ENCODE measurements around the gene RGS7.

RGS7 gene

GRCh38 chr1:240970253-240970652 lies 386.8 kb downstream of the RGS7 start:
- H3K4me3 ChIP-seq (ENCODE audit: low read depth, low read length), result no peak overlapping the region
- in situ Hi-C loops (cut with HindIII; ENCODE audit: low sequenced_read_pairs), result no loop called here
- TF ChIP-seq, protein P1, sequence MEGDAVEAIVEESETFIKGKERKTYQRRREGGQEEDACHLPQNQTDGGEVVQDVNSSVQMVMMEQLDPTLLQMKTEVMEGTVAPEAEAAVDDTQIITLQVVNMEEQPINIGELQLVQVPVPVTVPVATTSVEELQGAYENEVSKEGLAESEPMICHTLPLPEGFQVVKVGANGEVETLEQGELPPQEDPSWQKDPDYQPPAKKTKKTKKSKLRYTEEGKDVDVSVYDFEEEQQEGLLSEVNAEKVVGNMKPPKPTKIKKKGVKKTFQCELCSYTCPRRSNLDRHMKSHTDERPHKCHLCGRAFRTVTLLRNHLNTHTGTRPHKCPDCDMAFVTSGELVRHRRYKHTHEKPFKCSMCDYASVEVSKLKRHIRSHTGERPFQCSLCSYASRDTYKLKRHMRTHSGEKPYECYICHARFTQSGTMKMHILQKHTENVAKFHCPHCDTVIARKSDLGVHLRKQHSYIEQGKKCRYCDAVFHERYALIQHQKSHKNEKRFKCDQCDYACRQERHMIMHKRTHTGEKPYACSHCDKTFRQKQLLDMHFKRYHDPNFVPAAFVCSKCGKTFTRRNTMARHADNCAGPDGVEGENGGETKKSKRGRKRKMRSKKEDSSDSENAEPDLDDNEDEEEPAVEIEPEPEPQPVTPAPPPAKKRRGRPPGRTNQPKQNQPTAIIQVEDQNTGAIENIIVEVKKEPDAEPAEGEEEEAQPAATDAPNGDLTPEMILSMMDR (IDR thresholded peaks at IDR 0.05; ENCODE audit: low read depth, low read length, missing control alignments), result no peak
- DNase-seq (ENCODE audit: low read depth), result no peak

DNA sequence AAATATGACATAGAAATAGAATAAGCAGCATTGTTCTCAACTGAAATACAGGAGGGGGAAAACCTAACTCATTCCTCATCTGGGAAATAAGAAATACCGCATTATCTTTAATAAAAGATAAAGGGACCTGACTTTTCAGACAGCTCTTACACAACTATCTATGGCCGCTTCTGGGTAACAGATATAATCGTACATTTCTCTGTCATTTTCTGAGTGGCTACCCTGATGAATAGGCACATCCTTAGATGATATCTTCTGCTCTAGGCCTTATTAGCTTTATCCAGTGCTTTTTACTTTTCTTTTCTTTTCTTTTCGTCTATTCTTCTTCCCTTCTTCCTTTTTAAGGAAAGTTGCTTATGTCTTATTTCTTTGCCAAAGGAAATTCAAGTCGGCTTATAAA lies 388.1 kb downstream of the RGS7 start:
- in situ Hi-C loops (cut with HindIII; ENCODE audit: low sequenced_read_pairs), result no loop called here
- TF ChIP-seq, protein P1 (IDR thresholded peaks at IDR 0.05; ENCODE audit: low read depth, low read length, missing control alignments), result no peak
- DNase-seq (ENCODE audit: low read depth), result no peak
- H3K4me3 ChIP-seq (ENCODE audit: low read depth, low read length), result no peak overlapping the region

- DNase-seq (ENCODE audit: low read depth), result no peak
- TF ChIP-seq, protein P1 (IDR thresholded peaks at IDR 0.05; ENCODE audit: low read depth, low read length, missing control alignments), result peak; percentile 38
- no peak overlapping the region for H3K4me3 ChIP-seq (ENCODE audit: low read depth, low read length)
- in situ Hi-C loops (cut with HindIII; ENCODE audit: low sequenced_read_pairs), result no loop called here
Observed at GRCh38 chr1:240967070-240967724, 389.8 kb downstream of the RGS7 start.

DNA sequence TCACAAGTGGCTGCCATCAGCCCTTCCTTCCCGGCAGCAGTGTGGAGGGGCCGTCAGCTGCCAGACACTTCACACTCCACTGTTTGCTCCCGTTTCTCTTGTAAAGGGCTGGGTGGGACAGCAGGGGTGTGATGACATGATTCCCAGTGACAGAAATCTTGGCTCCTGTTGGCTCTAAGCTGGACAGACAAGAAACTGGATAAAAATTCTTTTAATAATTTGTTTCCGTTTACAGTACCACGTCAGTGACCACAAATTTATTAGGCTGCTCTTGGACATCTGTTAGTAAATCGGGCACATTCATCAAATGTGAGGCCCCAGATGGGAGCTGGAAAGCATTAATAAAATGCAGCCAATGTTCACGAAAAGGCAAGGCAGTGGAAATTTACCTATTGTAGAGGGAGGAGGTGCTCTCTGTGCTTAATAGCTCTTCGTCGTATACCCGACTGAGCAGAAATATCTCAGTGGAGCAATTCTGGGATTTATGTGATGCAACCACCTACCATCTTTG lies 391.4 kb downstream of the RGS7 start:
- in situ Hi-C loops (cut with HindIII; ENCODE audit: low sequenced_read_pairs), result no loop called here
- DNase-seq (ENCODE audit: low read depth), result no peak
- H3K4me3 ChIP-seq (ENCODE audit: low read depth, low read length), result no peak overlapping the region
- TF ChIP-seq, protein P1 (IDR thresholded peaks at IDR 0.05; ENCODE audit: low read depth, low read length, missing control alignments), result no peak

- in situ Hi-C loops (cut with HindIII; ENCODE audit: low sequenced_read_pairs), result no loop called here
- TF ChIP-seq, protein P1 (IDR thresholded peaks at IDR 0.05; ENCODE audit: low read depth, low read length, missing control alignments), result no peak
- H3K4me3 ChIP-seq (ENCODE audit: low read depth, low read length), result no peak overlapping the region
- DNase-seq (ENCODE audit: low read depth), result no peak
Observed at GRCh38 chr1:240962086-240962485, 394.9 kb downstream of the RGS7 start.

- DNase-seq (ENCODE audit: low read depth), result no peak
- TF ChIP-seq, protein P1 (IDR thresholded peaks at IDR 0.05; ENCODE audit: low read depth, low read length, missing control alignments), result no peak
- H3K4me3 ChIP-seq (ENCODE audit: low read depth, low read length), result no peak overlapping the region
- in situ Hi-C loops (cut with HindIII; ENCODE audit: low sequenced_read_pairs), result no loop called here
Observed at GRCh38 chr1:240956424-240956823, 400.6 kb downstream of the RGS7 start.

Measured in astrocyte of the cerebellum (primary cell).